Mammary epithelial cell (primary cell): Measurements from ENCODE around the gene COL5A1.

Experiments
- CTCF ChIP-seq, 2 donors: IDR thresholded peaks in 1 of 2; conservative IDR thresholded peaks in 1 of 2; 2 replicates each; pipeline ENCODE4 v1.5.1; 2011 to 2012; ENCODE audit warnings: inconsistent platforms in 2 of 2, low read length in 2 of 2, mild to moderate bottlenecking in 2 of 2, control low read depth in 1 of 2, low read depth in 1 of 2; ENCODE audit not compliant: insufficient read depth in 1 of 2; ENCODE audit errors: extremely low read depth in 1 of 2
- EZH2 ChIP-seq: IDR thresholded peaks from 2 replicates; pipeline ENCODE4 v1.6.1; 2012; ENCODE audit warnings: low read length, inconsistent platforms, borderline replicate concordance

DNA sequence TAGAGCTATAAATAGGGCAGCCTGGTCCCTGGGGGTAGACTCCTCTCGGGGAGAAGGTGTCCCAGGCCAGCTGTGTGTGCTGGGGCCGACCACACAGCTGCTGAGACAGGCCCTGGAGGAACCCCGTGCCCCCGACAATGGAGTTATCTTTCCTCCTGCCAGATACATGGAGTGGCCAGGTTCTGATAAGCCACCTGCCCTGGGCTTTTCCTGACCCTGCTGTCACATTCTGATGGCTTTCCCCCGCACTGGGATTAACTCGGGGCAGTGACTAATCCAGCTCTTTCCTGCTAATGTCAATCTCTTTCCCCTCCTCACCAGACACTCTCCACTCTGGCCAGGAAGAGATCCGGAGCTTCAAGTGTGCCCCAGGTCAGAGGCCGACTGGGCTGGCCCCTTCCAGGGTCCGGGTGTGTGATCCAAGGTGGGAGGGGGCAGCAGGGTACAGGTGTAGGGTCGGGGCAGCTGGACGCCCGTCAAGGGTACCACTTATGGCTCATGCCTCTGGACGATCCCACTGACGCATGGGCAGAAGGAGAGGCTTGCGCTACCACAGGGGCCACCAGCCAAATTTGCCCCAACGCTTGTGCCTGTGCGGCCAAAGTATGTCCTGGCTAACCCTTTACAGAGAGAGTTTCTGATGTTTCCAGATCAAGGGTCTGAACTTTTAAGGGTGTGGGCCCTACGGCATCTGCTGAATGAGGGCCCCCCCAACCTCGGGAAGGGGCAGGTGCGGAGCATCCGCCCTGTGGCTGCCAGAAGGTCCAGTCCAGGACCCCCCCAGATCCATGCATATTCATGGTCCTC is 20.6 kb upstream of the COL5A1 start:
- TF ChIP-seq CTCF (conservative IDR thresholded peaks at IDR 0.05 in 1 of 2, IDR thresholded peaks at IDR 0.05 in 1 of 2; ENCODE audit: extremely low read depth in 1 of 2, insufficient read depth in 1 of 2, low read depth in 1 of 2, low read length in 2 of 2) (no peak), EZH2 (no peak)
